Measurements from ENCODE around the gene CD82.

GRCh38 chr11:44518968-44519550, 46.4 kb upstream of the CD82 start:
- TF ChIP-seq CTCF (IDR thresholded peaks at IDR 0.05) = no peak
- TF ChIP-seq POLR2A (IDR thresholded peaks at IDR 0.05) = no peak
